Measurements from ENCODE around the gene SNX33.

DNA sequence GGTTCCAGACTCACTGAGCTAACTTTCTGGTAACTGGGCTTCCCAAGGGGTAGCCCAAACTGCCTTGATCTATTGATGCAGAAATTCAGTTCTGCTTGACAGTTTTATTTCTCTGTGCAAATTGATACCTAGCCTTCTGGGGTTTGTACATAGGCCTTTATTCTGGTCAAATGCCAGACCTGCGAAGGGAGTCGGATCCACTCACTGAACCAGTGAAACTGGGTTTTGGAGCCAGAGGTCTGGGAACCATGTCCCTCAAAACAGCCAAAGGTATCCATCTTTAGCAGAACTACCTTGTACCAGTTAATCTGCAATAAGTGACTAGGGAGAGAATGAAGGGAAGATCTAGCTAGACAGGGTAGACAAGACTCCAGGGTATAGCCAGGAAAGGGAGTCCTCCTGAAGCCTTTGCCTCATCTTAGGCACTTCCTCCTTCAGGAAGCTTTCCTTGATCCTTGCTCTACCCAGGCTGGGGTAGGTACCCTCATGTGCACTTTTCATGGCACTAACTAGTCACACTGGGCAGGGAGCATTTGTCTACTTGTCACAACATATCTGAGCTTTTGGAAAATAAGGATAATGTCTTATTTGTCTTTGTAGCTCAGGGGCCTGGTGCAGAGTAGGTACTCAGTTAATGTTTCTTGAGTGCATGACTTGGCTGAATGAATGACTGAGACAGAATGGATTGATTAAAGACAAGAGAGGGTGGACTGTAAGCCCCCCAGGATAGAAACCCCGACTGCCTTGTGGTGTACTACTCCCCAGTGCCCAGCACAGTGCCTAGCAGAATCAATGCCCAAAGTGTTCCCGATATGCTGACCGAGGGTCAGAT is 1.4 kb upstream of the SNX33 start:
- TF ChIP-seq POLR2A (IDR thresholded peaks at IDR 0.05; ENCODE audit: low read depth, low read length), result no peak
- no peak for TF ChIP-seq SPI1 (IDR thresholded peaks at IDR 0.05; ENCODE audit: low read depth, low read length)
- no peak for TF ChIP-seq POLR2AphosphoS5 (IDR thresholded peaks at IDR 0.05; ENCODE audit: low read depth, low read length)
- no peak for TF ChIP-seq TAF1 (IDR thresholded peaks at IDR 0.05; ENCODE audit: low read depth, low read length)

Data from GM12891 (cell line).